ENCODE measurements around the gene NR4A1. TPM values are rescaled to one million over a fixed set of nuclear protein-coding genes. Genes with fewer than 3 reads are reported as not detected.

The NR4A1 gene
- total RNA-seq, 1 donor from 2014 or later: 1.0 TPM

- H3K4me1 Mint-ChIP-seq (ENCODE audit: unreplicated experiment): peaks cover 17% of the 10 kb centered on the region
- H3K27ac Mint-ChIP-seq (ENCODE audit: unreplicated experiment): no peak overlapping the region
- H3K27me3 Mint-ChIP-seq (ENCODE audit: unreplicated experiment): peaks cover 32% of the 10 kb centered on the region
- H3K36me3 Mint-ChIP-seq (ENCODE audit: low read depth, unreplicated experiment): no peaks in the 10 kb centered on the region
- TF ChIP-seq, protein P1, sequence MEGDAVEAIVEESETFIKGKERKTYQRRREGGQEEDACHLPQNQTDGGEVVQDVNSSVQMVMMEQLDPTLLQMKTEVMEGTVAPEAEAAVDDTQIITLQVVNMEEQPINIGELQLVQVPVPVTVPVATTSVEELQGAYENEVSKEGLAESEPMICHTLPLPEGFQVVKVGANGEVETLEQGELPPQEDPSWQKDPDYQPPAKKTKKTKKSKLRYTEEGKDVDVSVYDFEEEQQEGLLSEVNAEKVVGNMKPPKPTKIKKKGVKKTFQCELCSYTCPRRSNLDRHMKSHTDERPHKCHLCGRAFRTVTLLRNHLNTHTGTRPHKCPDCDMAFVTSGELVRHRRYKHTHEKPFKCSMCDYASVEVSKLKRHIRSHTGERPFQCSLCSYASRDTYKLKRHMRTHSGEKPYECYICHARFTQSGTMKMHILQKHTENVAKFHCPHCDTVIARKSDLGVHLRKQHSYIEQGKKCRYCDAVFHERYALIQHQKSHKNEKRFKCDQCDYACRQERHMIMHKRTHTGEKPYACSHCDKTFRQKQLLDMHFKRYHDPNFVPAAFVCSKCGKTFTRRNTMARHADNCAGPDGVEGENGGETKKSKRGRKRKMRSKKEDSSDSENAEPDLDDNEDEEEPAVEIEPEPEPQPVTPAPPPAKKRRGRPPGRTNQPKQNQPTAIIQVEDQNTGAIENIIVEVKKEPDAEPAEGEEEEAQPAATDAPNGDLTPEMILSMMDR (IDR thresholded peaks at IDR 0.05; ENCODE audit: unreplicated experiment): no peak
- DNase-seq (ENCODE audit: low spot score): no peak
- peak overlapping the region; percentile 76 for H3K4me3 Mint-ChIP-seq (ENCODE audit: unreplicated experiment)
- no peaks in the 10 kb centered on the region for H3K9me3 Mint-ChIP-seq (ENCODE audit: unreplicated experiment)
Measured at GRCh38 chr12:52038447-52038846, 12.8 kb upstream of the NR4A1 start.

DNA sequence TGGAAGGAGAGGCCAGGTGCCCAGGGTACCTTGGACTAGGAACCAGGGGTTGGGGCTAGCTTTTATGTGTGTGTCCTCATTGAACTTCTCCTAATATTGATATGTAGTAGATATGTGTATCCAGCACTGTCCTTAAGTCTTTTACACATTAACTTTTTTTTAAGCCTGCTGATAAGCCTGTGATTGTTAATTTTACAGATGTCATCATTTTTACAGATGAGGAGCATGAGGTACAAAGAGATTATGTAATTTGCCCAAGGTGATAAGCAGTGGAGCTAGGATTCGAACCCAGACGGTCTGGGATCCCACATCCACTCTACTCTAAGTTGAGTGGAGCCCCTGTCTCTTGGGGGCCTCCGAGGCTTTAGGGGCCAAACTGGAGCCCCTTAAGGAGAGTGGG, 10.2 kb upstream of the NR4A1 start:
- no peak for DNase-seq (ENCODE audit: low spot score)
- Mint-ChIP-seq H3K9me3 (ENCODE audit: unreplicated experiment) (no peaks in the 10 kb centered on the region), H3K27me3 (ENCODE audit: unreplicated experiment) (peaks cover 19% of the 10 kb centered on the region), H3K4me3 (ENCODE audit: unreplicated experiment) (no peak overlapping the region), H3K4me1 (ENCODE audit: unreplicated experiment) (peaks cover 15% of the 10 kb centered on the region), H3K27ac (ENCODE audit: unreplicated experiment) (no peak overlapping the region), H3K36me3 (ENCODE audit: low read depth, unreplicated experiment) (no peaks in the 10 kb centered on the region)
- TF ChIP-seq, protein P1 (IDR thresholded peaks at IDR 0.05; ENCODE audit: unreplicated experiment): no peak

DNA sequence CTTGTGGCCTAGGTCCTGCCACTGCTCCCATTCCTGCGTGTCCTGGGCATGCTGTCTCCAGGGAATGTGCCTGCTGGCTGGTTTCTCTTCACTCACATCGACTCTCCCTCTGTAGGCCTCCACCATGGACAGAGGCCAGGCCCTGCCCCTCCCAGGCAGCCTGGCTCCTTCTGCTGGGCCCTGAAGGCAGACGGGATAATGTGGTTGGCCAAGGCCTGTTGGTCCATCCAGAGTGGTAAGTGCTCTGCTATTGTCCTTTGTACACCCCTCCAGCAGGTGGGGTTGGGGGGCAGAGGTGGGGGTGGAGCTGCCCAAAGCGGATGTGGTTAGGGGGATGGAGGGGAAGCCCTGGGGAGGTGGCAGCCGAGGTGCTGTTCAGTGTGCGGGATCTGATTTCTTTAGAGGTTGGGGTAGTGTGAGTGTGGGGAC, 9.5 kb upstream of the NR4A1 start:
- Mint-ChIP-seq H3K4me1 (ENCODE audit: unreplicated experiment) (peaks cover 13% of the 10 kb centered on the region), H3K27ac (ENCODE audit: unreplicated experiment) (no peak overlapping the region), H3K9me3 (ENCODE audit: unreplicated experiment) (no peaks in the 10 kb centered on the region), H3K36me3 (ENCODE audit: low read depth, unreplicated experiment) (no peaks in the 10 kb centered on the region), H3K4me3 (ENCODE audit: unreplicated experiment) (peak overlapping the region; percentile 51), H3K27me3 (ENCODE audit: unreplicated experiment) (peaks cover 16% of the 10 kb centered on the region)
- DNase-seq (ENCODE audit: low spot score): no peak
- TF ChIP-seq, protein P1 (IDR thresholded peaks at IDR 0.05; ENCODE audit: unreplicated experiment): no peak

GRCh38 chr12:52042706-52043385, 8.4 kb upstream of the NR4A1 start:
- no peak for DNase-seq (ENCODE audit: low spot score)
- H3K36me3 Mint-ChIP-seq (ENCODE audit: low read depth, unreplicated experiment): no peaks in the 10 kb centered on the region
- H3K9me3 Mint-ChIP-seq (ENCODE audit: unreplicated experiment): no peaks in the 10 kb centered on the region
- TF ChIP-seq, protein P1 (IDR thresholded peaks at IDR 0.05; ENCODE audit: unreplicated experiment): no peak
- peaks cover 14% of the 10 kb centered on the region for H3K27me3 Mint-ChIP-seq (ENCODE audit: unreplicated experiment)
- H3K27ac Mint-ChIP-seq (ENCODE audit: unreplicated experiment): no peak overlapping the region
- peaks cover 13% of the 10 kb centered on the region for H3K4me1 Mint-ChIP-seq (ENCODE audit: unreplicated experiment)
- H3K4me3 Mint-ChIP-seq (ENCODE audit: unreplicated experiment): no peak overlapping the region

DNA sequence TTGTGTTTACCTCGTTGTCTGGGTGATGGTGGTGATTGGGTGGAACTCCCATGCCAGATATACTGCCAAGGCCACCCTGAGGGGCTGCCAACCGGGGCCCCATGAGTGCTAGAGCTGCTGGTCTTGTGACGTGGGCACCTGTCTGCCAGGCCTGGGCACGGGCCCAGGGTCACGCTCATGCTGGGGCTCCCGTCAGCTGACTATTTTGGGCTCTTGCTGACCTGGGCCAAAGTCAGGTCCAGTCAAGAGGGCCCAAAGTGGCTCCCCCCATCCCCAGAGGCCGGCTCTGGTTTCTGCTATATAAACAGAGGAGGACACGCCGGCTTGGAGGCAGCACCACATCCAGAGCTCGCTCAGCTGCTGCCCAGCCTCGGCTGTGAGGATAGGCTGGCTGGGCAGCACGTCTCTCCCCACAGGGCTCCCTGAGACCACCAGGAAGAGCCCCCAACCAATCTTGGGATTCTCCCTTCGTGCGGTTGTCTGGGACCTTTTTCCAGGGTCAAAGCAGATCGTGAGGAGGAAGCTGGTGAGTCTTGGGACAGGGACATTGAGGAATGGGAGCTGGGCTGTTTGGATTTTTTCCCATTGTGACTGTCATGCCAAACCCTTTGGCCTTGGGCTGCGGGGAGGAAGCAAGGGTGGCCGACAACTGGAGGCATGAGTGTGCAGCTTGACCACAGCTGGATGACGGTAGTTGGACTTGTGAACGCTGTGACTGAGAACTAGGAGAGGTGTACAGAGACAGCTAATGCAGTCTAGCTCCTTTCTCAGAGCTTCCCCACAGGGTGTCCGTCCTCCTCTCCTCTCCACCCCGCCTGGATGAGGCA, 7.6 kb upstream of the NR4A1 start:
- Mint-ChIP-seq H3K27me3 (ENCODE audit: unreplicated experiment) (peaks cover 11% of the 10 kb centered on the region), H3K9me3 (ENCODE audit: unreplicated experiment) (no peaks in the 10 kb centered on the region), H3K27ac (ENCODE audit: unreplicated experiment) (peak overlapping the region; percentile 57), H3K36me3 (ENCODE audit: low read depth, unreplicated experiment) (no peaks in the 10 kb centered on the region), H3K4me3 (ENCODE audit: unreplicated experiment) (no peak overlapping the region), H3K4me1 (ENCODE audit: unreplicated experiment) (peaks cover 9% of the 10 kb centered on the region)
- DNase-seq (ENCODE audit: low spot score): no peak
- TF ChIP-seq, protein P1 (IDR thresholded peaks at IDR 0.05; ENCODE audit: unreplicated experiment): no peak
